GM23248 (cell line): ENCODE results near the gene NACC2. TPM values are rescaled to one million over a fixed set of nuclear protein-coding genes. Genes with fewer than 3 reads are reported as not detected.

ENCODE experiments used
- DNase-seq: peaks from one replicate; pipeline ENCODE4 v3.0.0-alpha.2; 2015
- H2AFZ ChIP-seq: fragments of 200-600 bp; sonication (generic); 2 replicates; pipeline ENCODE4 v1.6.1; 2016; ENCODE audit warnings: antibody characterized with exemption
- H3F3A ChIP-seq: fragments of 200-600 bp; sonication (generic); 2 replicates; pipeline ENCODE4 v1.6.1; 2016; ENCODE audit warnings: mild to moderate bottlenecking, antibody characterized with exemption, mixed run types; ENCODE audit not compliant: insufficient read depth
- H3K27ac ChIP-seq: fragments of 200-600 bp; sonication (generic); 2 replicates; pipeline ENCODE4 v1.5.1; 2016; ENCODE audit warnings: mild to moderate bottlenecking
- H3K27me3 ChIP-seq: fragments of 200-600 bp; sonication (generic); replicated peaks from 2 replicates; pipeline ENCODE4 v1.6.1; 2016; ENCODE audit warnings: mild to moderate bottlenecking; ENCODE audit not compliant: insufficient read depth
- H3K36me3 ChIP-seq: fragments of 200-600 bp; sonication (generic); 2 replicates; pipeline ENCODE4 v1.6.1; 2016; ENCODE audit warnings: low read depth, mild to moderate bottlenecking
- H3K4me1 ChIP-seq: fragments of 200-600 bp; sonication (generic); 2 replicates; pipeline ENCODE4 v1.6.1; 2016; ENCODE audit warnings: mild to moderate bottlenecking; ENCODE audit not compliant: insufficient read depth
- H3K4me2 ChIP-seq: fragments of 200-600 bp; sonication (generic); one replicate; pipeline ENCODE4 v1.6.1; 2016; ENCODE audit warnings: mild to moderate bottlenecking; ENCODE audit not compliant: unreplicated experiment
- H3K4me3 ChIP-seq: fragments of 200-600 bp; sonication (generic); 2 replicates; pipeline ENCODE4 v1.5.1; 2016; ENCODE audit warnings: mild to moderate bottlenecking
- H3K79me2 ChIP-seq: fragments of 200-600 bp; sonication (generic); 2 replicates; pipeline ENCODE4 v1.6.1; 2016; ENCODE audit warnings: mild to moderate bottlenecking; ENCODE audit not compliant: insufficient read depth
- H3K9ac ChIP-seq: fragments of 200-600 bp; sonication (generic); 2 replicates; pipeline ENCODE4 v1.6.1; 2016; ENCODE audit warnings: mild to moderate bottlenecking
- H3K9me2 ChIP-seq: fragments of 200-600 bp; sonication (generic); 2 replicates; pipeline ENCODE4 v1.6.1; 2016; ENCODE audit warnings: mixed run types, mild to moderate bottlenecking, moderate library complexity; ENCODE audit not compliant: insufficient read depth
- H3K9me3 ChIP-seq: fragments of 200-600 bp; sonication (generic); one replicate; pipeline ENCODE4 v1.6.1; 2017; ENCODE audit warnings: low read depth
- H4K20me1 ChIP-seq: fragments of 200-600 bp; sonication (generic); 2 replicates; pipeline ENCODE4 v1.6.0; 2016; ENCODE audit not compliant: insufficient read depth
- EZH2 ChIP-seq: fragments of 200-600 bp; sonication (generic); IDR thresholded peaks from 2 replicates; pipeline ENCODE4 v1.6.1; 2018; ENCODE audit warnings: antibody characterized with exemption, mild to moderate bottlenecking; ENCODE audit not compliant: insufficient read depth, poor library complexity, severe bottlenecking
- EZH2phosphoT487 ChIP-seq: fragments of 200-600 bp; sonication (generic); IDR thresholded peaks from 2 replicates; pipeline ENCODE4 v1.6.1; 2018; ENCODE audit warnings: antibody characterized with exemption, moderate library complexity, mild to moderate bottlenecking, low read depth; ENCODE audit not compliant: insufficient read depth
- WGBS, 2 experiments: methylation state at CpG; one replicate each; pipeline ENCODE4 v1.1.6; 2015 to 2017; ENCODE audit warnings: low lambda C conversion rate in 2 of 2, low coverage in 1 of 2; ENCODE audit errors: missing lambda C conversion rate in 2 of 2; 5-methylcytosine and 5-hydroxymethylcytosine counted together
- in situ Hi-C: fragments of 300-500 bp; cut with MboI; formaldehyde crosslinking; loops from 2 replicates; pipeline ENCODE4 v1.15.0; 2020
- polyA plus RNA-seq: library from polyadenylated mRNA; unstranded; fragments of >200 nt; fragmentation: Nextera tagmentation; extraction: Ambion mirVana; gene quantifications from 2 replicates; pipeline ENCODE4 v1.2.1, GENCODE V29; 2016
- total RNA-seq: library from RNA; depleted of rRNA; stranded (reverse); fragments of >200 nt; shearing (Covaris generic); gene quantifications from 2 replicates; pipeline ENCODE4 v1.2.3, GENCODE V29; 2014

Gene NACC2
- total and polyA plus RNA-seq, 2 experiments from 2014 or later: 5.3 to 30.7 TPM

DNA sequence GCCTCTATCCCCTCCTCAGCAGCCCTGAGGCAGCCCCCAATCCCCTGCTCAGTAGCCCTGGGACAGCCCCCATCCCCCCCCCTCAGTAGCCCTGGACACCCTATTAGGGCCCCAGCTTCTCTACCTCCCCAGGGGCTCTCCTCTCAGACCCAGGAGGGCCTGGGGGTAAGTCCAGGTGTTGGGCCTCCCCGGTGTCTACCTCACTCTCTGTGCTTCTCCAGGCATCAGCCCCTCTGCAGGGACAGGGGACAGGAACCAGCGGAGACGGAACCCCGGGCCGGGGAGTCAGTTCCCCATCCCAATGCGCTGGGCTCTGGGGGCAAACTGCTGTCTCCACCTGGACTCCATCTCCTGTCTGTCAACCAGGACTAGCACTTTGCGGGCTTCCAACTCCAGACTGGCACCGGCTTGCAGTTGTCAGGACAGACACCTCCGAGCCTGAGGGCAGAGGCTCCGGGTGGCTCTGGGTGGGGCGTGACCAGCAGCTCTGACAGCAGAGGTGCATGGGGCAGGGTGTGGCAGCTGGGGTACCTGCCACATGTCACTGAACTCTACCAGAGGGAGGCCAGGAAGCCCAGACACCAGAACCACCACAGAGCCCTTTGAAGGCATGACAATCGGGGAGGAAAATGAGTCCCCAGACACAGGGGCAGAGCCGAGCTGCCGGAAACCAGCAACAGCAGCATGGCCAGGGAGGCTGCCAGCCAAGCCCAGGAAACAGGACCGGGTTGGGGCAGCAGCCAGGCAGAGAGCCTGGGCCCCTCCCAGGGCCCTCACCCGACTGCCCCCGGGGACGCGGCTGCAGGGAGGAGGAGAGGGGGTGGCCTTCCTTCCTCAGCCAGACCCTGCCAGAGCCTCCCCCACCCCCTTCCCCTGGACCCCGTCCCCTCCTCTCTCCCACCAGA lies 116.2 kb downstream of the NACC2 start:
- TF ChIP-seq EZH2phosphoT487 (no peak), EZH2 (no peak)
- Histone ChIP-seq H3K36me3 (no peaks in the 10 kb centered on the region), H3K27me3 (peaks cover 15% of the 10 kb centered on the region), H3F3A (0 out of 2 replicates have a peak, but pooled peaks cover 4% of the 10 kb centered on the region), H3K9ac (no peak overlapping the region), H4K20me1 (no peaks in the 10 kb centered on the region), H2AFZ (no peak overlapping the region), H3K4me1 (no peaks in the 10 kb centered on the region), H3K79me2 (no peaks in the 10 kb centered on the region), H3K4me3 (no peak overlapping the region), H3K9me2 (no peaks in the 10 kb centered on the region), H3K9me3 (no peaks in the 10 kb centered on the region), H3K4me2 (no peak overlapping the region), H3K27ac (no peak overlapping the region)
- WGBS, 2 experiments: 24 to 29% methylated on average over 19 to 20 of the region's 20 CpGs
- no peak for DNase-seq
- in situ Hi-C loops: no loop called here

DNA sequence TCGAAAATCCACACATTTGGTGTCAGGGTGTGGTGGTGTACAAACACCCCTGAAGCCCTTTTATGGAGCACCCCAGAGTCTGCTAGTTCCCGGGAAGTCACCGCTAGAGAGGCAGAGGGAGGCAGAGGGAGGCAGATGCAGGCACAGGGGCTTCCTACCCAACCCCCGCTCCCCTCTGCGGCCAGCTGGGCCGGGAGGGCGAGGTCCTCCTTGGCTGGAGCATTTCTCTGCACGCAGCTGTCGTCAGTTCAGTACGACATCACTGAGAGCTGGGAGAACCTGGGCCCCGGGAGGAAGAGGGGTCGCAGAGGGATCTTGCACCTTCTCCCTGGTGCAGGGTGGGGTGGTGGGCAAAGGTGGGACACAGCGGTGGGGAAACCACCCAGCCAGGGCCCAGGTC lies 118.1 kb downstream of the NACC2 start:
- H3K9me3 ChIP-seq: no peaks in the 10 kb centered on the region
- H3K36me3 ChIP-seq: no peaks in the 10 kb centered on the region
- WGBS, 2 experiments: 32 to 33% methylated on average over 13 of the region's 13 CpGs
- H3K27me3 ChIP-seq: no peaks in the 10 kb centered on the region; the same call in 1 of the 2 replicates
- no peaks in the 10 kb centered on the region for H3K79me2 ChIP-seq
- H3K4me3 ChIP-seq: no peak overlapping the region
- H3K4me2 ChIP-seq: no peak overlapping the region
- H3F3A ChIP-seq: no peaks in the 10 kb centered on the region
- no peak for DNase-seq
- H3K9me2 ChIP-seq: no peaks in the 10 kb centered on the region
- H3K9ac ChIP-seq: no peak overlapping the region
- H3K4me1 ChIP-seq: no peaks in the 10 kb centered on the region
- no peak for TF ChIP-seq EZH2
- no peak for TF ChIP-seq EZH2phosphoT487
- in situ Hi-C loops: no loop called here
- no peaks in the 10 kb centered on the region for H4K20me1 ChIP-seq
- no peak overlapping the region for H3K27ac ChIP-seq
- no peak overlapping the region for H2AFZ ChIP-seq

DNA sequence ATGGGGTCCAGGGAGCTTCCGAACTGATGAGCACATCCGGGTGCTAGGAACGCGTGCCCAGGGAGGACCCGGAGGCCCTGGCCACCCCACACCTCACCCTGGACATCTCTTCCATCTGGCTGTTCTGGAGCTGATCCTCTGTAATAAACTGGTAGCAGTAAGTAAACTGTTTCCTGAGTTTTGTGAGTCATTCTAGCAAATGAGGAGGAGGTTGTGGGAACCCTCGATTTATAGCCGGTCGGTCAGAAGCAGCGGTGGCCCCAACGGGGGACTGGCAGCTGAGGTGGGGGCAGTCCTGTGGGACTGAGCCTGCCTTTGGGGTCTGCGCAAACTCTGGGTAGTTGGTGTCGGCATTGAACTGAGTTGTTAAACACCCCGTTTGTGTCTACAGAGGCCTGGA lies 118.6 kb downstream of the NACC2 start:
- Histone ChIP-seq H3K4me3 (no peak overlapping the region), H3K9me2 (no peaks in the 10 kb centered on the region), H3K36me3 (no peaks in the 10 kb centered on the region), H3K9ac (no peak overlapping the region), H3K9me3 (no peaks in the 10 kb centered on the region), H3K79me2 (no peaks in the 10 kb centered on the region), H3K4me2 (no peak overlapping the region), H3K4me1 (no peaks in the 10 kb centered on the region), H4K20me1 (no peaks in the 10 kb centered on the region), H3F3A (no peaks in the 10 kb centered on the region), H3K27ac (no peak overlapping the region), H2AFZ (no peak overlapping the region), H3K27me3 (peaks cover 1% of the 10 kb centered on the region; the same call in 1 of the 2 replicates)
- peak; percentile 30 for DNase-seq
- in situ Hi-C loops: no loop called here
- 65 to 72% methylated on average over 13 of the region's 13 CpGs for WGBS, 2 experiments
- TF ChIP-seq EZH2 (no peak), EZH2phosphoT487 (no peak)

DNA sequence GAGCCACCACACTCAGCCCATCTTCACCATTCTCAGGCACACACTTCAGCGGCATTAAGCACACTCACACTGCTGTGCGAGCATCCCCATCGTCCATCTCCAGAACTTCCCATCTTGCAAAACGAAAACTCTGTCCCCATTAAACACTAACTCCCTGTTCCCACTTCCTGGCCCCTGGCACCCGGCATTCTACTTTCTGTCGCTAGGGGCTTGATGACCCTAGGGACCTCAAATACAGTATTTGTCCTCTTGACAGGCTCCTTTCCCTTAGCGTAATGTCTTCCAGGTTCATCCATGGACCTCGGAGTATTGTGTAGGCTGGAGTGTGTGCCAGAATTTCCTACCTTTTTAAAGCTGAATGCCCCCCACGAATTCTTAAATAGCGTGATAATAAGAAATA lies 119.3 kb downstream of the NACC2 start:
- Histone ChIP-seq H3K4me1 (no peaks in the 10 kb centered on the region), H2AFZ (no peak overlapping the region), H3K9me3 (no peaks in the 10 kb centered on the region), H3K4me3 (no peak overlapping the region), H3K36me3 (no peaks in the 10 kb centered on the region), H4K20me1 (no peaks in the 10 kb centered on the region), H3K9me2 (no peaks in the 10 kb centered on the region), H3K27ac (no peak overlapping the region), H3F3A (no peaks in the 10 kb centered on the region), H3K9ac (no peak overlapping the region), H3K27me3 (peaks cover 5% of the 10 kb centered on the region; the same call in 1 of the 2 replicates), H3K4me2 (no peak overlapping the region), H3K79me2 (no peaks in the 10 kb centered on the region)
- no peak for TF ChIP-seq EZH2phosphoT487
- no peak for DNase-seq
- in situ Hi-C loops: no loop called here
- WGBS, 2 experiments: 70% methylated on average over 10 of the region's 10 CpGs
